ENCODE measurements around the gene SAMD11.
"Not testable (repeated sequence)": the region's sequence is repeated elsewhere in the genome, so short reads cannot be mapped to it uniquely, and the experiment has no call there.

Gene SAMD11

DNA sequence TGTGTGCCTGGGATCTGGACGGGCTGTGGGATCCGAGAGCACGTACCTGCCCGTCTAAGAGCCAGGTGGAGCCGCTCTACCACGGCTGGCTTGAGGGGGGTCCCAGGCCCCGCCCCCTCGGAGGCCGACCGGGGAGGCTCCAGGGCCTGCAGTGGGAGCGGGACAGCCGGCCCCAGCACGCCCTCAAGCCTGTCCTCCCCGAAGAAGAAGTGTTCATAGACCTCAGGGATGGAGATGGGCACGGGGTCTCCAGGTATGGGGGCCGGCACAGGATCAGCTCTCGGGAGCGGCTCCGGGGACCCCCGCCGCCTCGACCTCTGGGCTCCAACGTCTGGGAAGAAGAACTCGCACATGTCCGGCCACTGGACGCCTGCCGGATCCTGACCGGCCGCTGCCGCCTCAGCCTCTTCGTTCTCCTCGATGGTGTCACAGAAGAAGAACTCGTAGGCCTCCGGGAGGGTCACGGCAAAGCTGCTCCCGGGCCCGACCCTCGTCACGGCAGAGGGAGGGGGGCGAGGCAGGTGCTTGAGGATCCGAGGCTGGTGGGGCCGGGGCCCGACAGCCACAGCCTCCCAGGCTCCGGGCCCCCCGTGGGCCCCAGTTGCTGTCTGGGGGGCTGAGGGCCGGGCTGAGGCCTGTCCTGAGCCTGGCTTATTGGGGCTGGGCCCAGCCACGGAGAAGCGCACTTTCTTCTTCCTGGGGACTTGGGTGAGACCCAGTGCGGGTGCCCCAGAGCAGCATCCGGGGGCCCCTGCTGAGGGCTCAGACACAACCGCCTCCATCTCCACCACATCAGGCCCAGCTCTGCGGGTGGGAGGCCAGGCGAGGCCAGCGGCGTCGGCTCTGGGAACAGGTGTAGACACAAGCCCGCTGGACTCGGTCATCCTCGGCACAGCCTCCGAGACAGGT, 55.4 kb downstream of the SAMD11 start:
- DNase-seq: no peak

DNA sequence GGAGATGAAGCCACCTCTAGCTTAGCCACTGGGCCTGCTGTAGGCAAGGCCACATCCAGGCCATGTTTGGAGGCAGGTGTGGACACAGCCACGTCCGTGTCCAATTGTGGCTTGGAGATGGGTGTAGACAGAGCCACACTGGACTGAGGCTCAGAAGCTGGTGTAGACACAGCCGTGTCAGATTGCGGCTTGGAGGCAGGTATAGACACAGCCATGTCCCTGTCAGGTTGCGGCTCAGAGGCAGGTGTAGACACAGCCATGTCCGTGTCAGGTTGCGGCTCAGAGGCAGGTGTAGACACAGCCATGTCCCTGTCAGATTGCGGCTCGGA, 56.0 kb downstream of the SAMD11 start:
- no peak for DNase-seq

DNA sequence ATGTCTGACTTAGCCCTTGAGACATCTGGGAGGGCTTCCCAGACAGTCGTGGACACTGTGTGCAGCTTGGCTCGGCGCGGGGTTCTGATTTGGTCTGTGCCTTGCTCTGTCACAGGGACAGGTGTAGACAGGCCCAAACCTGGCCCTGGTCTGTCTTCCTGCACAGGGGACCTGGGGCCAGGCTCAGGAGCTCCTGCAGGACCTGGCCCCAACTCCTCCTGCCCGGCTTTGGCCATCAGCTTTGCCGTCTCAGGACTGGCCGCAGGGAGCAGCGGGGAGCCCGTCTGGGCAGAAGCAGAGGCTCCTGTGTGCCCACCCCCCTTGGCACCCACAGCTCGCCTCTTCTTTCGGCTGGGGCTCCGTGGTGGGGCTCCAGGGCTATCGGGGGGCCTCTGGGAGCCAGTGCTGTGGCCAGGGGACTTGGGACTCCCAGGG, 56.4 kb downstream of the SAMD11 start:
- DNase-seq: no peak

DNA sequence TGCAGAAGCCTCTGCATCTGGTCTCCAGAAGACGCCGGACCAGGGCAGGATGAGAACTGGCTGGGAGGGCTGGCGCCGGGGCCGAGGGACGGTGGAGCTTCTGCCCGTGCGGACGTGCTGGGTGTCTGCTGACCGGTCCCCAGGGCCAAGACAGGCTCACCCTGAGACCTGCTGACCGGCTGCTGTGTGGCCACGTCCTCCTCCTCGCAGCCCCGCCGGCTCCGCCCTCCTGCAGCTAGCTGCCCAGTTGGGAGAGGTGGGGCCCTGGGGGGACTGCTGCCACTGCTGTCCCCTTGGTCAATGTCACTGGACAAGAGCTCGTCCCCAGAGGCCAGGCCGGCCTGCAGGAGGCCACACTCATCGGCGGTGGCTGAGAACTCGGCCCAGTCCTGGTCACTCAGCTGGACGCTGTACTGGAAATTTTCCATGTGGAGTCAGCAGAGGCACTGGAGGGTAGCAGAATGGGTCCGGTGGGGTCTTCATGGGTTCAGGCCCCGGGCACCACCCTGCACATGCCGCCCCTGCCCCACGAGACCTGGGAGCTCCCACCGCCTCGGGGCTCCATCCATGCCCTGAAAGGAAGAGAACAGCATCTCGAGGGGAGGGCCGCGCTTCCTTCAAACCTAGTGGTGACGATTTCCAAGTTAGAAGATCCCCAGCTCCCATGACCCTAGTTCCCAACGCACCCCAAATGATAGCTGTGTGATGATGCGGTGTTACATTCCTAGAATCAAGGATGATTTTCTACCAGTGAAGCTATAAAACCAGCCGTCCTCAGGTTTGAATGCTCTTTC, 57.1 kb downstream of the SAMD11 start:
- no peak for DNase-seq

DNA sequence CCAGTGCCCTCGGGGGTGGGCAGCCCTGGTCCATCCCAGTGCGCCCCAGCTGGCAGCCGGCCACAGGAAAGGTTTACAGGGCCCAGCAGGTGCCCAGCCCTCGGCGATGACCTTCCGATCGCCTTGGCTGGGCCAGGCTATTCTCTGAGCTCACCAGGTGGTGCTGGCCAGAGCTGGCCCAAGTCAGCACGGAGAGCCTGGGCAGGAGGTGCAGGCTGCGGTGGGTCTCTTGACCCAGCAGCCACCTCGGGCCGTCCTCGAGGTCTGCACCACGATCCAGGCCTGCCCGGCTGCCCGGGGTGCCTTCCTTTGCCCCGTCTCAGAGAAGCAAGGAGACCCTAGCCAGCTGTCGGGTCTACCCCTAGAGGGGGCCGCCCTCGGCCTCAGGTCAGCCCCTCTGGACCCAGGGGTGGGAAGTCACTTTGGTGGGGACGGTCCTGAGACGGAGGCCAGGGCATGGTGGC, 57.8 kb downstream of the SAMD11 start:
- no peak for DNase-seq

DNA sequence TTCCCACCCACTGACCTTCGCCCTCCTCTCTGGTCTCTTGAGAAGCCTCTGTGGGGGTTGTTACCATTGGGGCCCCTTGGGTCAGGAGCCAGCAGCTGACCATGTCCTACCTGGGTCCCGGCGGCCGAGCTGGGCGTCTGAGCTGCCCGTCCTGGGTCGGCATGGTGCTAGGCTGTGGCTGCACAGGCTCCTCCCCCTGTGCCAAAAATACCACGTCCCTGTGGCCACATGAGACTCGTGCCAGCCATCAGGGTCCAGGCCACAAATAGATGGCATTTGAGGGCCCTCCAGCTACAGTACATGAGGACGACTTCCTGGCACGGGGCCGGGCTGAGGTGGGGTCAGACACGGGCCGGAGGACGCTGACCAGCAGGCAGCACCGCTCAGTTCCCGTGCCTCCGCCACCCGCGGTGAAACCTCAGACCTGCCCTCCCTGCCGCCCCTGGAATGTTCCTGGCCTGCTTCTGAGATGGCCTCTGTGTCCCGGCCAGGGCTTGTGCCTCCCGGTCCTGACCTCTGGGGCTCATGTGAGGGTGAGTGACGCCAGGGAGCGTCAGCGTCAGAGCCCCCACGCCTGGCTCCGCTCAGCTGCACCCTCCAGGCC, 58.3 kb downstream of the SAMD11 start, which contains the start of gene PERM1:
PERM1 (minus strand) TSS at position 139 of the 604 bp plus-strand sequence. CDS start 1,064 bp downstream, outside the sequence.
- no peak for DNase-seq

DNA sequence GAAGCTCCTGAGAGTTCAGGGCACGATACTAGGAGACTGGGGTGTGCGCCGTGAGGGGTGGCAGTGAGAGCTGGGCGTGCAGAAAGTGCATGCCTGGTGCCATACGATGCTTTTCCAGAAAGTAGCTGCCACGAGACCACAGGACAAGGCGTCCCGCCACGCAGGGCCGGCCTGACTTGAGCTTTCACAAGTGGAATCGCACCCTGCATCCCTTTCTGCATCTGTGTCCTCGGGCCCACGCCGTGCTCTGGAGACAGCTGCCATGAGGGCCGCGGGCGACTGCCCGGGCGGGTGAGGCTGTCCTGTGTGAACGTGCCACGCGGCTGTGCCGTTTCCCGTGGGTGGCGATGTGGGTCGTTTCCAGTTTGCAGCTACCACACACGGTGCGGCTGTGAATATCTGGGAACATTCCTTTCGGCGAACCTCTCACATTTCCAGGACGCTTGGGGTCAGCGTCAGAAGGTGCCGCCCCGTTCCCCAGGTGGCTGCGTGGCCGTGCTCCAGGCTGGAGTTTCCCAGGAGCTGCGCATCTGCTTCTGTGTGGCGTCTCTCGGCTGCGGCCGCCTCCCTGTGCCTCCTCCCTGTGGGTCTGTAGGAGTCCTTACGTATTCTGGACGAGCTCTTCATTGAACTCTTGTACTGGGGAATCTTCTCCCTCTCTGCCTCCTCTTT, 59.2 kb downstream of the SAMD11 start:
- no peak for DNase-seq

DNA sequence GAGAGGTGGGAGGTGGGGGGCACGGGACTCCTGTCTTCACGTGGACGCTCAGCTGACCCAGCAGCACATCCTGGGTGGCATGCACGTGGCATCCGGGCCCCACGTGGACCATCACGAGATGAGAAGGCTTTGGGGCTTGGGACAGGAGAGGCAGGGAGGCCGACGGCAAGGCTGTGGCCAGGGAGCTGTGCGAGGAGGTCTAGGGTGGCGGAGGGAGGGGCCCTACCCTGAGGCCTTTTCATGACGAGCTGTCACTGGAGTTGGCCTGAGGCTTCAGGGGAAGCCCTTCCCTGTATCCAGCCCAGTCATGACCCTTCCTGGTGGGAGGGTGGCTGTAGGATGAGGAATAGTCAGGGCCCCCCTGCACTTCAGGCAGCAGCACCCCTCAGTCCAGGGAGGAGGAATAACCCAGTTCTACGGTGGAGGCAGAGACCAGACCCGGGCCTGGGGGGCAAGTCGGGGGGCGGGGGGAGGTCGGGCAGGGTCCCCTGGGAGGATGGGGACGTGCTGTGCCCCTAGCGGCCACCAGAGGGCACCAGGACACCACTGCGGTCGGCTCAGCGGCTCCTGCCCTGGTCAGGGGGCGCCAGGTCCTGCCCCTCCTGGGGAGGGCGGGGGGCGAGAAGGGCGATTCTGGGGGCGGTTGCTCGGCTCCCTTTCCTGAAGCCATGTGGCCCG, 60.2 kb downstream of the SAMD11 start:
- peak; percentile 61 for DNase-seq

DNA sequence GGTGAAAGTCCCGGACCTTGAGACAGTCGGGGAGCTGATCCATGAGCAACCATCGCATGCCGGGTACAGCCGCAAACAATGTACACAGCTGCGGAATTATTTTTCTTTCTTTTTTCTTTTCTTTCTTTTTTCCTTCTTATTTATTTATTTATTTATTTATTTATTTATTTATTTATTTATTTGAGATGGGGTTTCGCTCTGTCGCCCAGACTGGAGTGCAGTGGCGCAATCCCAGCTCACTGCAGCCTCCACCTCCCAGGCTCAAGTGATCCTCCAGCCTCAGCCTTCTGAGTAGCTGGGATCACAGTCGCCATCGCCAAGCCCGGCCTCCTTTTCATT, 60.7 kb downstream of the SAMD11 start:
- no peak for DNase-seq

DNA sequence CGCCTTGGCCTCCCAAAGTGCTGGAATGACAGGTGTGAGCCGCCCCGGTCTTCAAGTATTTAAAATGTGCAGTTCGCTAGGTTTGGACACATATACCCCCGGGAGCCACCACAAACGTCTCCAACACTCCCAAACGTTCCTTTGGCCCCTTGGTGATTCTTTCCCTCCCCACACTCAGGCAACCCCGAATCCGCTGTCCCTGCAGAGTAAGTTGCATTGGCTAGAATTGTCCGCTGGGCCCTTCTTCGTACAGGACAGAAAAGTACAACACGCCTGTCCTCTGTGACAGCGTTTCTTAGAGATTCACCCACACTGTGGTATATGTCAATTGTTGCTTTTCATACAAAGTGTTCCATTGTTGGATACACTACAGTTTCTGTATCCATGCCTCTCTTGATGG, 61.4 kb downstream of the SAMD11 start:
- no peak for DNase-seq

DNA sequence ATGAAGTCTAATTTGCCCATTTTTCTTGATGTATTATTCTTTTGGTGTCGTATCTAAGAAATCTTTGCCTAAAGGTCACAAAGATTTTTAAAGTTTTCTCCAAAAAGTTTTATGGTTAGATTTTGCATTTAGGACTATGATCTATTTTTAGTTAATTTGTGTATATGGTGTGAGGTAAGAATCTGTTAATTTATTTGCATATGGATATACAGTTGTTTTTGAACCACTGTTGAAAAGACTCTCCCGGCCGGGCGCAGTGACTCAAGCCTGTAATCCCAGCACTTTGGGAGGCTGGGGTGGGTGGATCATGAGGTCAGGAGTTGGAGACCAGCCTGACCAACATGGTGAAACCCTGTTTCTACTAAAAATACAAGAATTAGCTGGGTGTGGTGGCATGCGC, 64.3 kb downstream of the SAMD11 start:
- DNase-seq: not testable (repeated sequence)

DNA sequence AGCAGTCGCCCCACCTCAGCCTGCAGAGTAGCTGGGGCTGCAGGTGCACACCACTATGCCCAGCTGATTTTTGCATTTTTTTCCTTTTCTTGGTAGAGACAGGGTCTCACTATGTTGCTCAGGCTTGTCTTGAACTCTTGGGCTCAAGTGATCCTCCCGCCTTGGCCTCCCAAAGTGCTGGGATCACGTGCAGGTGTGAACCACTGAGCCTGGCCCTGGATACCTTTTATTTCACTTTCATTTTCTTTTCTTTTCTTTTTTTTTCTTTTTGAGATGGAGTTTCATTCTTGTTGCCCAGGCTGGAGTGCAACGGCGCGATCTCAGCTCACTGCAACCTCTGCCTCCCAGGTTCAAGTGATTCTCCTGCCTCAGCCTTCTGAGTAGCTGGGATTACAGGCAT, 67.6 kb downstream of the SAMD11 start:
- not testable (repeated sequence) for DNase-seq

DNA sequence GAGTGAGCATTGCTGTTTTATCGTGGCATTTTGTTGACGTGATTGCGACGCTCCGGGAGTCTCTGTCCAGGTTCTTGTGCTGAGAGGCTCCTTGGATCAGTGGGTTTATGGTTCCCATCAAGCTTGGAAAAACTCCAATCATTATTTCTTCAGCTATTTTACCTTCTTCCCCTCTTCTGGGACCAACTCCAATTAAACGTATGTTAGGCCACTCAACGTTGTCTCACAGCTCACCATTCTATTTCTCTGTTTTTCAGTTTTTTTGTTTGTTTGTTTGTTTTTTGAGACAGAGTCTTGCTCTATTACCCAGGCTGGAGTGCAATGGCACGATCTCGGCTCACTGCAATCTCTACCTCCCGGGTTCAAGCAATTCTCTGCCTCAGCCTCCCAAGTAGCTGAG, 68.2 kb downstream of the SAMD11 start:
- DNase-seq: no peak

DNA sequence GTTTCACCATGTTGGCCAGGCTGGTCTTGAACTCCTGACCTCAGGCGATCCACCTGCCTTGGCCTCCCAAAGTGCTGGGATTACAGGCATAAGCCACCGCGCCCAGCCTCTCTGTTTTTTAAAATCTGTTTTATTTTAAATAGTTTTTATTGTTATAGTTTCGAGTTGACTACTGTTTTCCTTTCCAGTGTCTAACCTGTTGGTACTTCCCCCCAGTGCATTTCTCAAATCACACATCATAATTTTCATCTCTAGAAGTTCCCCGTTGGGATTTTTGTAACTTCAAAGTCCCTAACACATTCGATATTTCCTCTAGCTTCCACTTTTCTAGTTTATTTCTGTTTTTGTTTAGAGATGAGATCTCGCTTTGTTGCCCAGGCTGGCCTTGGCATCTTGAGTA, 68.6 kb downstream of the SAMD11 start:
- peak; percentile 48 for DNase-seq

DNA sequence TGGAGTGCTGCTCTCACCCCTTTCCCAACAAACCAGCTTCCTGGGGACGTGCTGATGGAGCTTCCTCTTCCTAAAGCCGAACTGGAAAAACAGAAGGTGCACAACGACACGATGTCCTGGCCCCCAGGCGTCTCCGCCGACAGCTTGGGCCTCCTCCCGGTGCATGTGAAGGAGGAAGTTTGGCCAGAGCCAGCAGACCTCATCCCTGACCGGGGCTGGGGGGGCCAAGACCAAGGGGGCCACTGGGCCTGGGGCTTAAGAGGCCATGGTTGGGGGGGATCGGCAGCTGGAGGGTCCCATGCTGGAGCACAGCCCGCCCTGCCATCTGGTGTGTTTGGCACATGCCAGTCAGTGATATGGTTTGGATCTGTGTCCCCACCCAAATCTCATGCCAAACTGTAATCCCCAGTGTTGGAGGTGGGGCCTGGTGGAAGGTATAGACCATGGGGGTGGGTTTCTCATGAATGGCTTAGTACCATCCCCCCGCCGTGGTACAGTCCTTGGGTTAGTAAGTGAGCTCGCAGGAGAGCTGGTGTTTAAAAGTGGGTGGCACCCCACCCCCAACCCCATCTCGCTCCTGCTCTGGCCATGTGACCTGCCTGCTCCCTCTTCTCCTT, 69.8 kb downstream of the SAMD11 start:
- no peak for DNase-seq

Data from activated CD4-positive, alpha-beta T cell treated with anti-CD3 and anti-CD28 coated beads, Interleukin-2, Interleukin-6, amounts not matched to agents 100 ng/mL and 50 ng/mL, durations not matched to agents 16 hours and 8 hours (primary cell).